ENCODE data around the gene DDO. TPM values are rescaled to one million over a fixed set of nuclear protein-coding genes. Genes with fewer than 3 reads are reported as not detected.

DDO gene
- total and polyA plus RNA-seq, 2 of the 8 experiments (the other 6 are each of a cell fraction or from before 2014, with no cell fraction given): not detected

DNA sequence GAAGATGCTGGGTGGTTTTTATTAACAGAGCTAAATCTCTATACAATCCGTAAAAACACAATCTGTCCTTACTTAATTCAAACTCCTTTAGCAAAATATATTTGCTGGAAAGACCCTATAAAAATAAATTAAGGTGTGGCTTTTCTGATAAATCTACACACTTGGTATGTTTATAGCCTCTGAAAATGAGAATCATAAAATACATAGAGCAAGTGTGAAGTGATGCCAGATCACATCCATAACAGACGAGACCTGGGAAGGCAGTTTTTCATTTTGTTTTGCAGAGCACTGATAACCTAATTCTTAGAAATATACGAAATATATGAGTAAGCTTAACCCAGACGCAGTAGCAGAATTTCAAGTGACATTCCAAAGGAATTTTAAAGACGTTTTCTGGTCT lies 10.4 kb upstream of the DDO start:
- Histone ChIP-seq H4K8ac (ENCODE audit: extremely low read depth, insufficient read depth, low read length) (no peak overlapping the region), H3K4me2 (ENCODE audit: insufficient read depth in 1 of 2, low read depth in 2 of 2, low read length in 2 of 2) (no peak overlapping the region), H3K9me3 (ENCODE audit: insufficient read depth in 2 of 2, low read depth in 1 of 2, low read length in 1 of 2) (no peaks in the 10 kb centered on the region), H4K20me1 (replicated peaks in 1 of 2; ENCODE audit: control insufficient read depth in 1 of 2, insufficient read depth in 2 of 2, low read length in 2 of 2) (no peaks in the 10 kb centered on the region), H3K4me1 (replicated peaks in 1 of 4; ENCODE audit: control insufficient read depth in 3 of 4, insufficient read depth in 4 of 4, low read length in 3 of 4) (peaks cover 0 to 2% (median 0%) of the 10 kb centered on the region in 4 experiments; a peak in 1 of 7 replicates), H3K79me1 (ENCODE audit: low read depth, low read length) (no peaks in the 10 kb centered on the region), H3K23ac (ENCODE audit: insufficient read length) (no peak overlapping the region), H2BK120ac (replicated peaks; ENCODE audit: low read depth, low read length) (no peak overlapping the region), H2AK5ac (ENCODE audit: low read depth, low read length) (no peak overlapping the region), H4K5ac (ENCODE audit: insufficient read length, low read depth, low read length) (no peak overlapping the region), H3K9ac (replicated peaks in 1 of 4; ENCODE audit: extremely low read depth in 1 of 4, low read depth in 3 of 4, low read length in 3 of 4) (no peak overlapping the region), H2BK20ac (ENCODE audit: low read length) (no peak overlapping the region), H3K27me3 (replicated peaks in 1 of 4; ENCODE audit: control insufficient read depth in 3 of 4, extremely low read depth in 1 of 4, insufficient read depth in 3 of 4, low read length in 3 of 4) (no peaks in the 10 kb centered on the region), H2BK12ac (ENCODE audit: low read depth, low read length) (no peak overlapping the region), H3K79me2 (ENCODE audit: control insufficient read depth in 1 of 2, insufficient read depth in 2 of 2, low read length in 2 of 2) (no peaks in the 10 kb centered on the region), H3K56ac (replicated peaks; ENCODE audit: insufficient read length, low read depth, low read length) (no peak overlapping the region), H4K91ac (replicated peaks; ENCODE audit: insufficient read length, low read length) (no peak overlapping the region), H3K4ac (replicated peaks; ENCODE audit: insufficient read length, low read depth, low read length) (no peak overlapping the region), H2AFZ (ENCODE audit: low read length) (no peak overlapping the region), H3K27ac (ENCODE audit: low read depth, low read length) (no peak overlapping the region), H3K14ac (ENCODE audit: insufficient read length) (no peak overlapping the region), H3K23me2 (ENCODE audit: low read depth, low read length) (peaks cover 3% of the 10 kb centered on the region; the same call in 1 of the 2 replicates), H2BK15ac (ENCODE audit: low read length) (no peak overlapping the region), H2BK5ac (ENCODE audit: low read depth, low read length) (no peak overlapping the region), H3K18ac (ENCODE audit: extremely low read depth, low read length) (no peak overlapping the region), H3K36me3 (ENCODE audit: control insufficient read depth in 2 of 4, insufficient read depth in 4 of 4, low read length in 3 of 4) (no peaks in the 10 kb centered on the region), H3K4me3 (ENCODE audit: extremely low read depth in 1 of 4, insufficient read depth in 2 of 4, low read depth in 3 of 4, low read length in 4 of 4) (no peak overlapping the region)
- CTCF ChIA-PET (ENCODE audit: partially characterized antibody): interaction anchor here (0.7 kb wide), 1 partner anchor 11 kb away, joined by 3 read pairs; no protein-coding TSS in a partner anchor
- POLR2A ChIA-PET (ENCODE audit: partially characterized antibody): no interaction called here
- WGBS, 2 experiments (ENCODE audit: extremely low coverage in 1 of 2, insufficient coverage in 1 of 2, insufficient read length in 1 of 2, insufficient replicate concordance in 2 of 2, low coverage in 1 of 2, low lambda C conversion rate in 2 of 2, missing lambda C conversion rate in 1 of 2): 81% methylated on average over 5 of the region's 5 CpGs; no CpG with 5 or more reads in 1 of the 2 experiments
- DNase-seq (ENCODE audit: low read depth in 1 of 2, low spot score in 2 of 2) (no peak), FAIRE-seq (no peak)
- TF ChIP-seq SAP30 (IDR thresholded peaks at IDR 0.05; ENCODE audit: insufficient read depth, insufficient replicate concordance, low read length) (no peak), SUZ12 (IDR thresholded peaks at IDR 0.05; ENCODE audit: low read length) (no peak), SP1 (IDR thresholded peaks at IDR 0.05; ENCODE audit: low read depth, low read length) (no peak), HDAC2 (IDR thresholded peaks at IDR 0.05; ENCODE audit: borderline replicate concordance in 1 of 2, low read depth in 2 of 2, low read length in 2 of 2) (no peak), JUN (IDR thresholded peaks at IDR 0.05; ENCODE audit: low read depth, low read length) (no peak), TEAD4 (IDR thresholded peaks at IDR 0.05; ENCODE audit: low read depth, low read length) (no peak), RFX5 (IDR thresholded peaks at IDR 0.05; ENCODE audit: borderline replicate concordance, low read depth, low read length) (no peak), TAF1 (IDR thresholded peaks at IDR 0.05; ENCODE audit: low read depth, low read length) (no peak), RBBP5 (IDR thresholded peaks at IDR 0.05; ENCODE audit: borderline replicate concordance, low read depth, low read length) (no peak), BCL11A (IDR thresholded peaks at IDR 0.05; ENCODE audit: low read depth in 2 of 2, low read length in 2 of 2) (no peak), RAD21 (IDR thresholded peaks at IDR 0.05 in 1 of 2, conservative IDR thresholded peaks at IDR 0.05 in 1 of 2; ENCODE audit: low read depth in 2 of 2, low read length in 2 of 2) (no peak), BACH1 (IDR thresholded peaks at IDR 0.05; ENCODE audit: low read length) (no peak), CEBPB (IDR thresholded peaks at IDR 0.05; ENCODE audit: low read depth, low read length) (no peak), GTF2F1 (IDR thresholded peaks at IDR 0.05; ENCODE audit: borderline replicate concordance, low read depth, low read length) (no peak), PHF8 (conservative IDR thresholded peaks at IDR 0.05; ENCODE audit: low read depth, low read length) (no peak)
